MM.1S (cell line): Measurements from ENCODE around the gene TAS2R40.
"Not testable (repeated sequence)": the region's sequence is repeated elsewhere in the genome, so short reads cannot be mapped to it uniquely, and the experiment has no call there.

ENCODE experiments used
- DNase-seq: peaks from one replicate; pipeline ENCODE4 v3.0.0-alpha.2; 2015
- H2AFZ ChIP-seq: fragments of 300-600 bp; sonication (generic); 2 replicates; pipeline ENCODE4 v1.6.0; 2016; ENCODE audit warnings: antibody characterized with exemption, low read length
- H3F3A ChIP-seq: fragments of 300-600 bp; sonication (generic); 2 replicates; pipeline ENCODE4 v1.6.1; 2016; ENCODE audit warnings: mild to moderate bottlenecking, antibody characterized with exemption, low read length, moderate library complexity, mixed read lengths; ENCODE audit not compliant: insufficient read depth
- H3K27ac ChIP-seq: fragments of 300-600 bp; sonication (generic); 2 replicates; pipeline ENCODE4 v1.5.1; 2016; ENCODE audit warnings: mild to moderate bottlenecking, low read length
- H3K27me3 ChIP-seq: fragments of 300-600 bp; sonication (generic); replicated peaks from 2 replicates; pipeline ENCODE4 v1.6.0; 2016; ENCODE audit warnings: low read length; ENCODE audit not compliant: insufficient read depth
- H3K36me3 ChIP-seq: fragments of 300-600 bp; sonication (generic); replicated peaks from 2 replicates; pipeline ENCODE4 v1.6.1; 2016; ENCODE audit warnings: mild to moderate bottlenecking, low read length, mixed read lengths; ENCODE audit not compliant: insufficient read depth
- H3K4me1 ChIP-seq: fragments of 300-600 bp; sonication (generic); 2 replicates; pipeline ENCODE4 v1.6.1; 2016; ENCODE audit warnings: low read length, mixed read lengths
- H3K4me2 ChIP-seq: fragments of 300-600 bp; sonication (generic); 2 replicates; pipeline ENCODE4 v1.6.0; 2016; ENCODE audit warnings: low read depth, low read length
- H3K4me3 ChIP-seq: fragments of 300-600 bp; sonication (generic); 2 replicates; pipeline ENCODE4 v1.5.1; 2016; ENCODE audit warnings: low read length, mixed read lengths
- H3K79me2 ChIP-seq: fragments of 300-600 bp; sonication (generic); 2 replicates; pipeline ENCODE4 v1.6.1; 2016; ENCODE audit warnings: mixed run types, low read length, mixed read lengths
- H3K9ac ChIP-seq: fragments of 300-600 bp; sonication (generic); 2 replicates; pipeline ENCODE4 v1.6.1; 2016; ENCODE audit warnings: low read length, mixed read lengths
- H3K9me2 ChIP-seq: fragments of 300-600 bp; sonication (generic); replicated peaks from 2 replicates; pipeline ENCODE4 v1.6.1; 2016; ENCODE audit warnings: mild to moderate bottlenecking, low read length, mixed read lengths; ENCODE audit not compliant: insufficient read depth
- H3K9me3 ChIP-seq: fragments of 300-600 bp; sonication (generic); replicated peaks from 2 replicates; pipeline ENCODE4 v1.6.1; 2016; ENCODE audit warnings: mild to moderate bottlenecking, low read length, mixed read lengths; ENCODE audit not compliant: insufficient read depth
- H4K20me1 ChIP-seq: fragments of 300-600 bp; sonication (generic); 2 replicates; pipeline ENCODE4 v1.6.1; 2016; ENCODE audit warnings: mild to moderate bottlenecking, low read length, moderate library complexity, mixed read lengths; ENCODE audit not compliant: insufficient read depth
- EZH2 ChIP-seq: fragments of 300-600 bp; sonication (generic); optimal IDR thresholded peaks from 2 replicates; pipeline ENCODE3; 2017; ENCODE audit warnings: low read depth, mild to moderate bottlenecking, antibody characterized with exemption, low read length, mixed read lengths
- EZH2phosphoT487 ChIP-seq: fragments of 300-600 bp; sonication (generic); IDR thresholded peaks from 2 replicates; pipeline ENCODE4 v1.6.1; 2018; ENCODE audit warnings: antibody characterized with exemption, low read length
- TF ChIP-seq, protein P1 (sequence below): fragments of 300-600 bp; sonication (generic); IDR thresholded peaks from 2 replicates; pipeline ENCODE4 v1.5.1; 2016; ENCODE audit warnings: antibody characterized with exemption, low read length, mixed read lengths

The TAS2R40 gene

DNA sequence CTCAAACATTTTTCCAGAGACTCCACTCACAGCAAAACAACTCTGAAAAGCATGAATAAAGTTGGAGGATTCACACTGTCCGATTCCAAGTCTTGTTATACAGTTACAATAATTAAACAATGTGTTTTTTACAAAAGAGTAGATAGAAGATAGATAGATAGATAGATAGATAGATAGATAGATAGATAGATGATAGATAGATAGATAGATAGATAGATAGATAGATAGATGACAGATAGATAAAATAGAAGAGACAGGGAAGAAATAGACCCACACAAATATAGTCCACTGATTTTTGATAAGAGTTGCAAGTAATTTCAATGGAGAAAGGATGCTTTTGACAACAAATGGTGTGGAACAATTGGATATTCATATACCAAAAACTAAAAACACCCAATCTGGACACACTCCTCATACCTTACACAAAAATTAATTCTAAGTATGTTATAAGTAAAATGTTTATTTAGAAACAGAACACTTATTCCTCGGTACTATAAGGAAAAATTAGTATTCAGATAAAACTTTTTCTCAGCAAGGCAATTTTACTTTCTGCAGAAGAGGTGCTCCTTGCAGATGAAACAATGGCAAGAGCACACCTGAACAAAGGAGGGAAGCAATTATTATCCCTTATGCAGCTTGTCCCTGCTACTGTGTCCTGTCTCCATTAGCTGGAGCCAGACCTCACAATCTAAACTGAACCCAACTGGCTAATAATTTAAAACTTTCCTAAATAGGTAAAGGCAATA is 44.3 kb upstream of the TAS2R40 start:
- Histone ChIP-seq H3K4me3 (no peak overlapping the region), H3K9ac (no peak overlapping the region), H3K9me2 (no peaks in the 10 kb centered on the region), H4K20me1 (no peaks in the 10 kb centered on the region), H3K79me2 (no peaks in the 10 kb centered on the region), H3K36me3 (no peaks in the 10 kb centered on the region), H3K27me3 (no peaks in the 10 kb centered on the region), H3K4me1 (peaks cover 10% of the 10 kb centered on the region), H2AFZ (no peak overlapping the region), H3F3A (0 out of 2 replicates have a peak, but pooled peaks cover 4% of the 10 kb centered on the region), H3K9me3 (no peaks in the 10 kb centered on the region), H3K27ac (no peak overlapping the region), H3K4me2 (no peak overlapping the region)
- TF ChIP-seq, protein P1, sequence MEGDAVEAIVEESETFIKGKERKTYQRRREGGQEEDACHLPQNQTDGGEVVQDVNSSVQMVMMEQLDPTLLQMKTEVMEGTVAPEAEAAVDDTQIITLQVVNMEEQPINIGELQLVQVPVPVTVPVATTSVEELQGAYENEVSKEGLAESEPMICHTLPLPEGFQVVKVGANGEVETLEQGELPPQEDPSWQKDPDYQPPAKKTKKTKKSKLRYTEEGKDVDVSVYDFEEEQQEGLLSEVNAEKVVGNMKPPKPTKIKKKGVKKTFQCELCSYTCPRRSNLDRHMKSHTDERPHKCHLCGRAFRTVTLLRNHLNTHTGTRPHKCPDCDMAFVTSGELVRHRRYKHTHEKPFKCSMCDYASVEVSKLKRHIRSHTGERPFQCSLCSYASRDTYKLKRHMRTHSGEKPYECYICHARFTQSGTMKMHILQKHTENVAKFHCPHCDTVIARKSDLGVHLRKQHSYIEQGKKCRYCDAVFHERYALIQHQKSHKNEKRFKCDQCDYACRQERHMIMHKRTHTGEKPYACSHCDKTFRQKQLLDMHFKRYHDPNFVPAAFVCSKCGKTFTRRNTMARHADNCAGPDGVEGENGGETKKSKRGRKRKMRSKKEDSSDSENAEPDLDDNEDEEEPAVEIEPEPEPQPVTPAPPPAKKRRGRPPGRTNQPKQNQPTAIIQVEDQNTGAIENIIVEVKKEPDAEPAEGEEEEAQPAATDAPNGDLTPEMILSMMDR, result no peak
- TF ChIP-seq EZH2 (no peak), EZH2phosphoT487 (no peak)
- DNase-seq, result no peak

DNA sequence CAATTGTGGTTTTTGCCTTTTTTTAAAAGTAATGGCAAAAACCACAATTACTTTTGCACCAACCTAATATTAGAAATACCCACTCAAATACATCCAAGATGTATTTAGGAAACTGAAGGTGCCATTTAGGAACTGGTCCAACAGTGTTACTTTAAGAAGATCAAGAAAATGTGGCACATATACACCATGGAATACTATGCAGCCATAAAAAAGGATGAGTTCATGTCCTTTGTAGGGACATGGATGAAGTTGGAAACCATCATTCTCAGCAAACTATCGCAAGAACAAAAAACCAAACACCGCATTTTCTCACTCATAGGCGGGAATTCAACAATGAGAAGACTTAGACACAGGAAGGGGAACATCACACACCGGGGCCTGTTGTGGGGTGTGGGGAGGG is 41.1 kb upstream of the TAS2R40 start:
- not testable (repeated sequence) for H3K4me2 ChIP-seq, H4K20me1 ChIP-seq, H3K9me3 ChIP-seq, H3K4me1 ChIP-seq, H3K79me2 ChIP-seq, H3K9me2 ChIP-seq, DNase-seq, H3K36me3 ChIP-seq, H3F3A ChIP-seq, H3K9ac ChIP-seq, H3K4me3 ChIP-seq, H3K27ac ChIP-seq, H3K27me3 ChIP-seq, H2AFZ ChIP-seq

DNA sequence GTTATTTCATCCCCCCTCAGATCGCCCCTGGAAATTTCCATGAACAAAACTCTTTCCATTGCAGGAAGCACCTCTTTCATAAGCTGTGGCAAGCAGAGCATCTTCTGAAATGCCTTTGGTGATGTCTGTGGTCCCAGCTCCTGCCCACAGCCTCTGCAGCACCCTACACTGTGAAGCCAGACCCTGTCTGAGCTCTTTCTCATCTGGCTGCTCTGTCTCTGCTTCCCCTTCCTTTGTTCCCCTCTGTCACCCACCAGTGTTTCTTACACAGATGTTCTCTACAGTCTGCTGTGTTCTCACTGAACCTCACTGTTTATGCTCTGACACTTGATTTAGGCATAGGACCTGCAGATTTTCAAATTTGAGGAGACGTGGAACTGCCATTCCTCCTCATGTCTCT is 40.5 kb upstream of the TAS2R40 start:
- H3K27ac ChIP-seq, result no peak overlapping the region
- H2AFZ ChIP-seq, result no peak overlapping the region
- no peaks in the 10 kb centered on the region for H3K36me3 ChIP-seq
- H3K9ac ChIP-seq, result no peak overlapping the region
- DNase-seq, result no peak
- H3K9me2 ChIP-seq, result no peaks in the 10 kb centered on the region
- H3F3A ChIP-seq, result no peaks in the 10 kb centered on the region
- no peak overlapping the region for H3K4me2 ChIP-seq
- no peaks in the 10 kb centered on the region for H3K27me3 ChIP-seq
- no peaks in the 10 kb centered on the region for H3K4me1 ChIP-seq
- no peaks in the 10 kb centered on the region for H3K79me2 ChIP-seq
- no peaks in the 10 kb centered on the region for H4K20me1 ChIP-seq
- no peaks in the 10 kb centered on the region for H3K9me3 ChIP-seq
- no peak overlapping the region for H3K4me3 ChIP-seq
- TF ChIP-seq, protein P1, result no peak
- TF ChIP-seq EZH2phosphoT487, result no peak
- no peak for TF ChIP-seq EZH2

DNA sequence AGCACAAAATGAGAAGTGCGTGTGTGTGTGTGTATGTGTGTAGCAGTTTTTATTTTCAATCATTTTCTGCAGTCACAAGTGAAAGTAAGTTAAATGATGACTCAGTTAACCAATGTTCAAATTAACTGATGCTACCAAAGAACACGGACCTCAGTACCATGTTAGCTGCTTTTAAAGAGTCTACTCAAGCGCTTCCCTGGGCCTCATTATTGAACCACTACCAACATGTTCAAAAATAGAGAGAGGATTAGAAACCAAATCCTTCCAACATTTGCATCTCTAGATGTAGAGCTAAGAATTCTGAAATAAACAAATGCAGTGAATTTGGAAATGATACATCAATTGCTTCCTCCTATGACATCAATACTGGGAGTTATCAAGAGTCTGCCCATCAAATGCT is 38.8 kb upstream of the TAS2R40 start, which contains the start of gene TAS2R39:
TSS of gene TAS2R39 (plus strand) at position 396 of the 400 bp plus-strand sequence. CDS start at position 396, 0 bp downstream.
- Histone ChIP-seq H4K20me1 (no peaks in the 10 kb centered on the region), H3K9me3 (no peaks in the 10 kb centered on the region), H3K4me3 (no peak within 1 kb of the TSS), H3K4me2 (no peak within 1 kb of the TSS), H3K27ac (no peak within 1 kb of the TSS), H3K27me3 (no peaks in the 10 kb centered on the region), H2AFZ (no peak within 1 kb of the TSS), H3K9me2 (no peaks in the 10 kb centered on the region), H3K79me2 (no peaks in the 10 kb centered on the region), H3K4me1 (no peaks in the 10 kb centered on the region), H3K9ac (no peak within 1 kb of the TSS), H3K36me3 (no peaks in the 10 kb centered on the region), H3F3A (no peaks in the 10 kb centered on the region)
- TF ChIP-seq EZH2phosphoT487 (no peak), EZH2 (no peak)
- TF ChIP-seq, protein P1, result no peak
- no peak for DNase-seq
